ENCODE data around the gene PTGR3. TPM values are rescaled to one million over a fixed set of nuclear protein-coding genes. Genes with fewer than 3 reads are reported as not detected.

The PTGR3 gene
- total and polyA plus RNA-seq, 2 of the 8 experiments (the other 6 are each of a cell fraction or from before 2014, with no cell fraction given): 2.0 to 3.6 TPM

GRCh38 chr18:75160364-75160763 is 48.6 kb downstream of the PTGR3 start:
- H2BK120ac ChIP-seq (replicated peaks; ENCODE audit: low read depth, low read length): no peak overlapping the region
- H2BK15ac ChIP-seq (ENCODE audit: low read length): no peak overlapping the region
- H2AK5ac ChIP-seq (ENCODE audit: low read depth, low read length): no peak overlapping the region
- no peak overlapping the region for H2BK20ac ChIP-seq (ENCODE audit: low read length)
- no peak overlapping the region for H4K8ac ChIP-seq (ENCODE audit: extremely low read depth, insufficient read depth, low read length)
- no peaks in the 10 kb centered on the region for H3K79me1 ChIP-seq (ENCODE audit: low read depth, low read length)
- H3K14ac ChIP-seq (ENCODE audit: insufficient read length): no peak overlapping the region
- H3K4me3 ChIP-seq (ENCODE audit: extremely low read depth in 1 of 4, insufficient read depth in 2 of 4, low read depth in 3 of 4, low read length in 4 of 4): no peak overlapping the region
- H4K91ac ChIP-seq (replicated peaks; ENCODE audit: insufficient read length, low read length): no peak overlapping the region
- H3K27me3 ChIP-seq (replicated peaks in 1 of 4; ENCODE audit: control insufficient read depth in 3 of 4, extremely low read depth in 1 of 4, insufficient read depth in 3 of 4, low read length in 3 of 4): no peaks in the 10 kb centered on the region
- H4K5ac ChIP-seq (ENCODE audit: insufficient read length, low read depth, low read length): no peak overlapping the region
- peak in 1 of 3 experiments; percentile 10; a peak in 1 of 4 replicates for TF ChIP-seq CTCF (IDR thresholded peaks at IDR 0.05; ENCODE audit: control extremely low read depth in 1 of 3, insufficient read depth in 1 of 3, low read depth in 1 of 3, low read length in 3 of 3)
- no peak for TF ChIP-seq HDAC6 (IDR thresholded peaks at IDR 0.05; ENCODE audit: low read depth, low read length)
- H3K18ac ChIP-seq (ENCODE audit: extremely low read depth, low read length): no peak overlapping the region
- H3K56ac ChIP-seq (replicated peaks; ENCODE audit: insufficient read length, low read depth, low read length): no peak overlapping the region
- no peak overlapping the region for H2BK12ac ChIP-seq (ENCODE audit: low read depth, low read length)
- H3K79me2 ChIP-seq (ENCODE audit: control insufficient read depth in 1 of 2, insufficient read depth in 2 of 2, low read length in 2 of 2): no peaks in the 10 kb centered on the region
- DNase-seq (ENCODE audit: low read depth in 1 of 2, low spot score in 2 of 2) (no peak), FAIRE-seq (no peak)
- no peak overlapping the region for H3K23ac ChIP-seq (ENCODE audit: insufficient read length)
- H3K9me3 ChIP-seq (ENCODE audit: insufficient read depth in 2 of 2, low read depth in 1 of 2, low read length in 1 of 2): no peaks in the 10 kb centered on the region
- no peak overlapping the region for H3K4ac ChIP-seq (replicated peaks; ENCODE audit: insufficient read length, low read depth, low read length)
- H3K36me3 ChIP-seq (ENCODE audit: control insufficient read depth in 2 of 4, insufficient read depth in 4 of 4, low read length in 3 of 4): no peaks in the 10 kb centered on the region
- POLR2A ChIA-PET (ENCODE audit: partially characterized antibody): no interaction called here
- no peak overlapping the region for H2AFZ ChIP-seq (ENCODE audit: low read length)
- 75% methylated on average over 13 of the region's 13 CpGs; no CpG with 5 or more reads in 1 of the 2 experiments for WGBS, 2 experiments (ENCODE audit: extremely low coverage in 1 of 2, insufficient coverage in 1 of 2, insufficient read length in 1 of 2, insufficient replicate concordance in 2 of 2, low coverage in 1 of 2, low lambda C conversion rate in 2 of 2, missing lambda C conversion rate in 1 of 2)
- H4K20me1 ChIP-seq (replicated peaks in 1 of 2; ENCODE audit: control insufficient read depth in 1 of 2, insufficient read depth in 2 of 2, low read length in 2 of 2): no peaks in the 10 kb centered on the region
- no peak overlapping the region for H3K4me2 ChIP-seq (ENCODE audit: insufficient read depth in 1 of 2, low read depth in 2 of 2, low read length in 2 of 2)
- H3K4me1 ChIP-seq (replicated peaks in 1 of 4; ENCODE audit: control insufficient read depth in 3 of 4, insufficient read depth in 4 of 4, low read length in 3 of 4): 0 out of 7 replicates have a peak, but pooled peaks cover 0 to 2% (median 0%) of the 10 kb centered on the region in 4 experiments
- H3K23me2 ChIP-seq (ENCODE audit: low read depth, low read length): no peaks in the 10 kb centered on the region
- CTCF ChIA-PET (ENCODE audit: partially characterized antibody): interaction anchor here (0.7 to 1.2 kb wide), 2 partner anchors 93 to 328 kb away, joined by 3 read pairs; no protein-coding TSS in a partner anchor
- no peak overlapping the region for H3K27ac ChIP-seq (ENCODE audit: low read depth, low read length)
- no peak overlapping the region for H2BK5ac ChIP-seq (ENCODE audit: low read depth, low read length)
- H3K9ac ChIP-seq (replicated peaks in 1 of 4; ENCODE audit: extremely low read depth in 1 of 4, low read depth in 3 of 4, low read length in 3 of 4): no peak overlapping the region

Data from H1 (cell line).